HG03520 (cell line): ENCODE data around the gene ATG5.
"Not testable (repeated sequence)": the region's sequence is repeated elsewhere in the genome, so short reads cannot be mapped to it uniquely, and the experiment has no call there.

Source experiments
- ATAC-seq: cut with Tn5 transposase; IDR thresholded peaks from one replicate; pipeline ENCODE4 v1.9.1; 2021; ENCODE audit warnings: mild to moderate bottlenecking, moderate library complexity; ENCODE audit not compliant: unreplicated experiment

The ATG5 gene

GRCh38 chr6:106315765-106316374 lies 9.7 kb downstream of the ATG5 start:
- no peak for ATAC-seq

DNA sequence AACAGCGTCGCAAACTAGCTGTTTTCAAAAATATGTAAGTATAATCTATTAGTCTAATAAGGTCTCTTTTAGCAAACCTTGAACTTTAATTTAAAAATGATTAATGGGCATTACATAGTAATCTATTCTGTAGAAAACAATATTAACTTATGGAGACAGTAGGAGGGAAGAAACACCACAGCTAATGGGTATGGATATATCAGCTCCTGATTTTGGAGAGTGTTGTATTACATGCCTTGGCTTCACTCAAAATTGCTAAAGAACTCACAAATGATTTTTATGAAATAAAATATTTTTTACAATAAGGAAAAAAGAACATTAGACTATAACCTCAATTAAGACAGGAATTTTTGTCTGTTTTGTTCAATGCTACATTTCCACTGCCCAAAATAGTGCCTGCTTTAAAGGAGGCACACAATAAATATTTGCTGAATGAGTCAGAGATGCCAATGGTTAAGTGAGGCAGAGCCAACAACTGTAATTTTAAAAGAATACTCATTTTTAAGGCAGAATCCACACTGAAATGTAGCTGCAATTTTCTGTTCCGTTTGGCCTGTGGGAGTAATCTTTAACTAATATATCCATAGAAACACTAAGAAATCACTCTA lies 15.7 kb downstream of the ATG5 start:
- ATAC-seq: no peak

DNA sequence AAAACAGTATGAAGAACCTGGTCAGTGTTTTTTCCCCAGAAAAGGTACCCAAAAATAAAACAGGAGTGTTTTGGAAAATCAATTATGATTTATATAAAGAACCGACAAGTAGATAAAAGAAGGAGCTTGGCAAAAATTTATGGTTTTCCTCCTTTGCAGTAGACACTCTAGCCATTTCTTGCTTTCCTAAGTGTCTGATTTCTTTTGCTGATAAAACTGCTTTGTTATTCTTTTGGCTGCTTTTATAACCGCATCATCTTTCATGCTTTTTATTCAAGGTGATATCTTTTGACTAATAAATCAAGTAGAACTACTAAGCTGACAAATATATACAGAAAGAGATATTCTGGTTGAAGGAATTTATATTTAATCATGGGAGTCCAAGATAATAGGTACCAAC lies 16.6 kb downstream of the ATG5 start:
- ATAC-seq: no peak

- no peak for ATAC-seq
Observed at GRCh38 chr6:106305740-106306139, 19.8 kb downstream of the ATG5 start.

- no peak for ATAC-seq
Observed at GRCh38 chr6:106300944-106301343, 24.6 kb downstream of the ATG5 start.

- ATAC-seq: no peak
Observed at GRCh38 chr6:106300020-106300780, 25.4 kb downstream of the ATG5 start.

GRCh38 chr6:106293116-106293515 lies 32.4 kb downstream of the ATG5 start:
- no peak for ATAC-seq

DNA sequence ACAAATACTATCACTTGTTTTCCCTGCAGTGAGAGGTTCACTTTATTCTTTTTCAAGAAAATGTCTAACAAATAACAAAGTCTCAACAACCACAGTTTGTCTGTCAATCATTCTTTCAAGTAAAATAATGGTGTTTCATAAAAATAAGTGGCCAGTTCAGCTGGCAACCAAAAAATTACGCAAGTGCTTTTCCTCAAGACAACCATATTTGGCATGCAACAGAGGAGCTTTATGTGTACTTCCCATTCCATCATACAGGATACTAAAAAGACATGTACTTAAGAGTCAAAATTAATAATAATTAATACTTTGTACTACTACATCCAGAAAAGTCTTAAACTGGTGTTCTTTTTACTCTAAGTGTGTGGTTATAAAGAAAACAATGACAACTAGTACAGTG lies 34.6 kb downstream of the ATG5 start:
- ATAC-seq: no peak

- no peak for ATAC-seq
Observed at GRCh38 chr6:106290032-106290431, 35.5 kb downstream of the ATG5 start.

- no peak for ATAC-seq
Observed at GRCh38 chr6:106287215-106287614, 38.3 kb downstream of the ATG5 start.

GRCh38 chr6:106286746-106287145 lies 38.8 kb downstream of the ATG5 start:
- ATAC-seq: no peak

- ATAC-seq: no peak
Observed at GRCh38 chr6:106283481-106283880, 42.1 kb downstream of the ATG5 start.

DNA sequence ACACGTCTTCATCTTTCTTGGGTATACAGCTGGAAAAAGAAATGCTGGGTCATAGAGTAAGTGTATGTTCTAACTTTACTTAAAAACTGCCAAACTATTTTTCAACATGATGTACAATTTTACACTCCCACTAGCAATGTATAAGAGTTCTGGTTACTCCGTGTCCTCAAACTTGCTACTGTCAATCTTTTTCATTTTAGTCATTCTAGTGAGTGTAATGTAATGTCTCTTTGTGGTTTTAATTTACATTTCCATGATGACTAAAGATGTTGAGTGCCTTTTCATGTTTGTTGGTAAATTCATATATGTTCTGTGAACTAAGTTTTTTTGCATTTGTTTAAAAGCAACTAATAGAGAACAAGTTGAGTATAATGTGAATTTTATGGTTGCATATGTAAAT lies 43.9 kb downstream of the ATG5 start:
- no peak for ATAC-seq

DNA sequence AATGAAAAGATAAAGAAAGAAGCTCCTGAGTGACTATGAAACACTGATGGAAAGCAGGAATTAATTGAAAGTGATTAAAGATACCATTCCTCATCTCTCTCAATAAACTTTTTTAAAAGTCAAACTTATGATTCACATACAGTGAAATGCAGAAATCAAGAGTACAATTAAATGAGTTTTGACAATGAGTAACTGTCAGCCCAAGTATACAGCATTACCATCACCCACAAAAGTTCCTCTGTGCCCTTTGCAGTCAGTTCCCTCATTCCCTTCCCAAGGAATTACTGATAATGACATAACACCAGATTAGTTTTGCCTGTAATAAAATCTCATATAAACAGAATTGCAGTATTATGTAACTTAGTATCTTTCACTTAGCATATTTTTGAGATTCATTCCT lies 44.5 kb downstream of the ATG5 start:
- no peak for ATAC-seq

GRCh38 chr6:106279179-106279578 lies 46.4 kb downstream of the ATG5 start:
- no peak for ATAC-seq

DNA sequence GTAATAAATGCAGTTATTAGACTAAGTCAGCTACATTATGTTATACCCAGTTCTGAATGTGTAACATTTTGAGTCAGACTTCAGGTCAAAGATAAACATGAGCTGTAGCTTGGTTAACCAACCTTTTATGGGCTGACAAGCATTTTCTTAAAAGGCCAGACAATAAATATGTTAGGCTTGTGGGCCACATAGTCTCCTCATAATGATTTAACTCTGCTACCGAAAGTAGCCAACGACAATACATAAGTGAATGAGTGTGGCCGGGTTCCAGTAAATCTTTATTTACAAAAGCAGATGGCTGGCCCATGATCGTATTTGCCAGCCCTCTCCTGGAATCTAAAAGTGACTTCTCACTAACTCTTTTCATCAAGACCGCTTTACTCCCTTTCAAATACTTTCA lies 49.9 kb downstream of the ATG5 start:
- ATAC-seq: no peak

GRCh38 chr6:106273087-106273486 lies 52.5 kb downstream of the ATG5 start:
- ATAC-seq: no peak

GRCh38 chr6:106272287-106272686 lies 53.3 kb downstream of the ATG5 start:
- ATAC-seq: no peak

DNA sequence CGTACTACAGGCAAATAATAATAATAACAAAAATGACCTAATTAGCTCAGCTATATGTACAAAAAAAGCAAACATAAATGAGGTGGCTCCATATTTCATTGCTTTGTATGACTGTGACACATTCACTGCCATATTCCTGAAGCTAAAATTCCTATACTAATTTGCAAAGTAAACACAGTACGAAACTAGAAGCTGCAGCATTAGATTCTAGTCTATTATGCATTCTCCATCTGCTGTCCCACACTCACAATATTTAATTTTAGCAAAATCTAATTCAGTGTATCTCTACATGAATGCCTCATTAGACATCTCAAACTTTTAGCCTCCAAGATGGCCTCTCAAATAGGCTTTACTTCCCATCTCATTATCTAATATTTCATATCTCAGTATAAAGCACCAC lies 55.1 kb downstream of the ATG5 start:
- ATAC-seq: no peak

DNA sequence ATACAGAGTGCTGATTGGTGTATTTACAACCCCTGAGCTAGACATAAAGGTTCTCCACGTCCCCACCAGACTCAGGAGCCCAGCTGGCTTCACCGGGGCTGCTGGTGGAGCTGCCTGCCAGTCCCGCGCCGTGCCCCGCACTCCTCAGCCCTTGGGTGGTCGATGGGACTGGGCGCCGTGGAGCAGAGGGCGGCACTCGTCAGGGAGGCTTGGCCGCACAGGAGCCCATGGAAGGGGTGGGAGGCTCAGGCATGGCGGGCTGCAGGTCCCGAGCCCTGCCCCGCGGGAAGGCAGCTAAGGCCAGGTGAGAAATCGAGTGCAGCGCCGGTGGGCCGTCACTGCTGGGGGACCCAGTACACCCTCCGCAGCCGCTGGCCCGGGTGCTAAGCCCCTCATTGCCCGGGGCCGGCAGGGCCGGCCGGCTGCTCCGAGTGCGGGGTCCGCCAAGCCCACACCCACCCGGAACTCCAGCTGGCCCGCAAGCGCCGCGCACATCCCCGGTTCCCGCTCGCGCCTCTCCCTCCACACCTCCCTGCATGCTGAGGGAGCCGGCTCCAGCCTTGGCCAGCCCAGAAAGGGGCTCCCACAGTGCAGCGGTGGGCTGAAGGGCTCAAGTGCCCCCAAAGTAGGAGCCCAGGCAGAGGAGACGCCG lies 56.2 kb downstream of the ATG5 start:
- ATAC-seq: not testable (repeated sequence)

GRCh38 chr6:106268500-106268899 lies 57.1 kb downstream of the ATG5 start:
- ATAC-seq: not testable (repeated sequence)

GRCh38 chr6:106264433-106264832 lies 61.1 kb downstream of the ATG5 start:
- ATAC-seq: not testable (repeated sequence)
